EH (cell line): ENCODE measurements around the gene WIPF2.

ENCODE experiments used
- DNase-seq: peaks from one replicate; pipeline ENCODE4 v3.0.0-alpha.2; 2015; ENCODE audit warnings: low read depth

The WIPF2 gene

GRCh38 chr17:40218740-40219593 lies at the start of gene WIPF2:
Gene WIPF2 (plus strand): TSS chr17:40219304. CDS start chr17:40256460, 37,156 bp downstream.
- DNase-seq, result peak; percentile 97

GRCh38 chr17:40170325-40170724 lies 48.8 kb upstream of the WIPF2 start:
- no peak for DNase-seq

- peak; percentile 30 for DNase-seq
Measured at GRCh38 chr17:40171750-40172149, 47.4 kb upstream of the WIPF2 start.

GRCh38 chr17:40173091-40173777 lies 45.9 kb upstream of the WIPF2 start:
- DNase-seq, result no peak

- DNase-seq, result no peak
Measured at GRCh38 chr17:40173778-40174135, 45.3 kb upstream of the WIPF2 start.

GRCh38 chr17:40174514-40174913 lies 44.6 kb upstream of the WIPF2 start:
- no peak for DNase-seq

GRCh38 chr17:40175928-40176753 lies 43.0 kb upstream of the WIPF2 start:
- no peak for DNase-seq

- DNase-seq, result no peak
Measured at GRCh38 chr17:40176754-40177110, 42.4 kb upstream of the WIPF2 start.

- DNase-seq, result peak; percentile 72
Measured at GRCh38 chr17:40177275-40177874, 41.7 kb upstream of the WIPF2 start, which contains the start of gene RAPGEFL1. Gene RAPGEFL1 (plus strand): TSS chr17:40177470. CDS start chr17:40177862, 392 bp downstream.

- no peak for DNase-seq
Measured at GRCh38 chr17:40178021-40178601, 41.0 kb upstream of the WIPF2 start.

- no peak for DNase-seq
Measured at GRCh38 chr17:40178660-40179059, 40.4 kb upstream of the WIPF2 start.

- peak; percentile 81 for DNase-seq
Measured at GRCh38 chr17:40179923-40180659, 39.0 kb upstream of the WIPF2 start.

- DNase-seq, result no peak
Measured at GRCh38 chr17:40180694-40181093, 38.4 kb upstream of the WIPF2 start.

- no peak for DNase-seq
Measured at GRCh38 chr17:40181205-40181604, 37.9 kb upstream of the WIPF2 start.

GRCh38 chr17:40182606-40183005 lies 36.5 kb upstream of the WIPF2 start:
- DNase-seq, result no peak

- DNase-seq, result no peak
Measured at GRCh38 chr17:40187238-40187637, 31.9 kb upstream of the WIPF2 start.

- DNase-seq, result no peak
Measured at GRCh38 chr17:40188694-40189093, 30.4 kb upstream of the WIPF2 start.

GRCh38 chr17:40190197-40191021 lies 28.7 kb upstream of the WIPF2 start:
- DNase-seq, result peak; percentile 25

- DNase-seq, result peak; percentile 83
Measured at GRCh38 chr17:40191237-40192208, 27.6 kb upstream of the WIPF2 start.
